GM23338 (cell line): ENCODE data around the gene TTC23. TPM values are rescaled to one million over a fixed set of nuclear protein-coding genes. Genes with fewer than 3 reads are reported as not detected.

Source experiments
- ATAC-seq: fragments of 200-7000 bp; cut with Tn5 transposase; 3 replicates; pipeline ENCODE4 v1.9.1; 2020
- DNase-seq: peaks from one replicate; pipeline ENCODE4 v3.0.0-alpha.2; 2015; ENCODE audit warnings: low spot score
- H2AFZ ChIP-seq: fragments of 200-600 bp; sonication (generic); 2 replicates; pipeline ENCODE4 v1.8.0; 2016; ENCODE audit warnings: antibody characterized with exemption, mild to moderate bottlenecking, moderate library complexity
- H3F3A ChIP-seq: fragments of 200-600 bp; sonication (generic); replicated peaks from 2 replicates; pipeline ENCODE4 v1.8.0; 2017; ENCODE audit warnings: antibody characterized with exemption, mixed run types, low read depth
- H3K27ac ChIP-seq: fragments of 200-600 bp; sonication (generic); 2 replicates; pipeline ENCODE4 v1.6.1; 2016; ENCODE audit warnings: low read depth
- H3K27me3 ChIP-seq: fragments of 200-600 bp; sonication (generic); 2 replicates; pipeline ENCODE4 v1.8.0; 2016; ENCODE audit warnings: mild to moderate bottlenecking, mixed run types, moderate library complexity; ENCODE audit not compliant: insufficient read depth
- H3K36me3 ChIP-seq: fragments of 200-600 bp; sonication (generic); 2 replicates; pipeline ENCODE4 v1.8.0; 2016; ENCODE audit warnings: mild to moderate bottlenecking; ENCODE audit not compliant: insufficient read depth
- H3K4me1 ChIP-seq: fragments of 200-600 bp; sonication (generic); 2 replicates; pipeline ENCODE4 v1.8.0; 2016; ENCODE audit warnings: mild to moderate bottlenecking, moderate library complexity; ENCODE audit not compliant: insufficient read depth
- H3K4me2 ChIP-seq: fragments of 200-600 bp; sonication (generic); 2 replicates; pipeline ENCODE4 v1.7.1; 2017; ENCODE audit warnings: mixed run types
- H3K4me3 ChIP-seq: fragments of 200-600 bp; sonication (generic); 2 replicates; pipeline ENCODE4 v1.6.1; 2016; ENCODE audit warnings: mixed run types
- H3K79me2 ChIP-seq: fragments of 200-600 bp; sonication (generic); replicated peaks from 2 replicates; pipeline ENCODE4 v1.8.0; 2017; ENCODE audit warnings: mild to moderate bottlenecking; ENCODE audit not compliant: insufficient read depth
- H3K9me2 ChIP-seq: fragments of 200-600 bp; sonication (generic); 2 replicates; pipeline ENCODE4 v1.8.0; 2017; ENCODE audit not compliant: insufficient read depth
- H4K20me1 ChIP-seq: fragments of 200-600 bp; sonication (generic); replicated peaks from 2 replicates; pipeline ENCODE4 v1.8.0; 2017; ENCODE audit warnings: mild to moderate bottlenecking; ENCODE audit not compliant: insufficient read depth
- H3K27ac Mint-ChIP-seq: 2 replicates; pipeline ENCODE4 v1.8.0; 2020; ENCODE audit warnings: inconsistent platforms, mild to moderate bottlenecking, moderate library complexity, mixed read lengths
- H3K27me3 Mint-ChIP-seq: 3 replicates; pipeline ENCODE4 v1.8.0; 2022; ENCODE audit warnings: low read depth, mild to moderate bottlenecking, moderate library complexity, mixed read lengths, inconsistent platforms; ENCODE audit not compliant: insufficient read depth, poor library complexity
- H3K36me3 Mint-ChIP-seq: 3 replicates; pipeline ENCODE4 v1.8.0; 2021; ENCODE audit warnings: low read depth, mild to moderate bottlenecking, inconsistent platforms, moderate library complexity, mixed read lengths
- H3K4me1 Mint-ChIP-seq: 3 replicates; pipeline ENCODE4 v1.8.0; 2020; ENCODE audit warnings: mild to moderate bottlenecking, inconsistent platforms, mixed read lengths
- H3K4me3 Mint-ChIP-seq: 3 replicates; pipeline ENCODE4 v1.8.0; 2021; ENCODE audit warnings: moderate library complexity, mild to moderate bottlenecking, inconsistent platforms, mixed read lengths
- H3K9me3 Mint-ChIP-seq: 3 replicates; pipeline ENCODE4 v1.8.0; 2020; ENCODE audit warnings: moderate library complexity, mild to moderate bottlenecking, inconsistent platforms, mixed read lengths
- CREB1 ChIP-seq: fragments of 250-450 bp; sonication (Bioruptor Pico); IDR thresholded peaks from 2 replicates; pipeline ENCODE4 v1.5.0; 2020; ENCODE audit warnings: low read depth, mild to moderate bottlenecking, moderate library complexity
- EZH2 ChIP-seq: fragments of 200-600 bp; sonication (generic); IDR thresholded peaks from one replicate; pipeline ENCODE4 v1.8.0; 2017; ENCODE audit warnings: antibody characterized with exemption, mild to moderate bottlenecking, low read depth; ENCODE audit not compliant: unreplicated experiment
- JUNB ChIP-seq: IDR thresholded peaks from one replicate; pipeline ENCODE4 v1.6.1; 2016; ENCODE audit warnings: antibody characterized with exemption; ENCODE audit not compliant: unreplicated experiment
- NANOG ChIP-seq: IDR thresholded peaks from 2 replicates; pipeline ENCODE4 v1.6.1; 2016; ENCODE audit warnings: antibody characterized with exemption, borderline replicate concordance
- POLR2AphosphoS5 ChIP-seq: IDR thresholded peaks from 2 replicates; pipeline ENCODE4 v1.6.1; 2016; ENCODE audit warnings: antibody characterized with exemption, low read depth
- ZNF114 ChIP-seq: fragments of 250-450 bp; sonication (Bioruptor Pico); IDR thresholded peaks from 2 replicates; pipeline ENCODE4 v1.5.0; 2020; ENCODE audit warnings: mild to moderate bottlenecking, moderate library complexity
- ZNF331 ChIP-seq: fragments of 250-450 bp; sonication (Bioruptor Pico); IDR thresholded peaks from 2 replicates; pipeline ENCODE4 v1.5.0; 2020; ENCODE audit warnings: low read depth, mild to moderate bottlenecking, moderate library complexity
- polyA plus RNA-seq: library from polyadenylated mRNA; unstranded; fragments of >200 nt; fragmentation: Nextera tagmentation; extraction: Ambion mirVana; gene quantifications from 2 replicates; pipeline ENCODE4 v1.2.1, GENCODE V29; 2016
- total RNA-seq: library from RNA; depleted of rRNA; stranded (reverse); fragments of >200 nt; shearing (Covaris generic); gene quantifications from 2 replicates; pipeline ENCODE4 v1.2.3, GENCODE V29; 2014
- TF ChIP-seq, protein P1 (sequence below): fragments of 250-450 bp; sonication (Bioruptor Pico); IDR thresholded peaks from 2 replicates; pipeline ENCODE4 v1.5.0; 2020; ENCODE audit warnings: mild to moderate bottlenecking, moderate library complexity
- TF ChIP-seq, protein P2 (sequence below): IDR thresholded peaks from one replicate; pipeline ENCODE4 v1.6.1; 2018; ENCODE audit warnings: antibody characterized with exemption; ENCODE audit not compliant: unreplicated experiment
- TF ChIP-seq, protein P3 (sequence below): IDR thresholded peaks from 2 replicates; pipeline ENCODE4 v1.6.1; 2016; ENCODE audit warnings: antibody characterized with exemption

Gene TTC23
- total and polyA plus RNA-seq, 2 experiments from 2014 or later: 6.3 to 25.2 TPM

GRCh38 chr15:99180964-99181306, 68.4 kb downstream of the TTC23 start:
- ATAC-seq (no peak), DNase-seq (no peak)
- no peaks in the 10 kb centered on the region for H4K20me1 ChIP-seq
- peaks cover 6% of the 10 kb centered on the region; the same call in 1 of the 2 replicates for H3K4me1 ChIP-seq
- TF ChIP-seq CREB1 (no peak), POLR2AphosphoS5 (no peak), JUNB (no peak), ZNF114 (CRISPR knock-in tag) (no peak), EZH2 (no peak), NANOG (no peak), ZNF331 (CRISPR knock-in tag) (no peak)
- TF ChIP-seq, protein P1, sequence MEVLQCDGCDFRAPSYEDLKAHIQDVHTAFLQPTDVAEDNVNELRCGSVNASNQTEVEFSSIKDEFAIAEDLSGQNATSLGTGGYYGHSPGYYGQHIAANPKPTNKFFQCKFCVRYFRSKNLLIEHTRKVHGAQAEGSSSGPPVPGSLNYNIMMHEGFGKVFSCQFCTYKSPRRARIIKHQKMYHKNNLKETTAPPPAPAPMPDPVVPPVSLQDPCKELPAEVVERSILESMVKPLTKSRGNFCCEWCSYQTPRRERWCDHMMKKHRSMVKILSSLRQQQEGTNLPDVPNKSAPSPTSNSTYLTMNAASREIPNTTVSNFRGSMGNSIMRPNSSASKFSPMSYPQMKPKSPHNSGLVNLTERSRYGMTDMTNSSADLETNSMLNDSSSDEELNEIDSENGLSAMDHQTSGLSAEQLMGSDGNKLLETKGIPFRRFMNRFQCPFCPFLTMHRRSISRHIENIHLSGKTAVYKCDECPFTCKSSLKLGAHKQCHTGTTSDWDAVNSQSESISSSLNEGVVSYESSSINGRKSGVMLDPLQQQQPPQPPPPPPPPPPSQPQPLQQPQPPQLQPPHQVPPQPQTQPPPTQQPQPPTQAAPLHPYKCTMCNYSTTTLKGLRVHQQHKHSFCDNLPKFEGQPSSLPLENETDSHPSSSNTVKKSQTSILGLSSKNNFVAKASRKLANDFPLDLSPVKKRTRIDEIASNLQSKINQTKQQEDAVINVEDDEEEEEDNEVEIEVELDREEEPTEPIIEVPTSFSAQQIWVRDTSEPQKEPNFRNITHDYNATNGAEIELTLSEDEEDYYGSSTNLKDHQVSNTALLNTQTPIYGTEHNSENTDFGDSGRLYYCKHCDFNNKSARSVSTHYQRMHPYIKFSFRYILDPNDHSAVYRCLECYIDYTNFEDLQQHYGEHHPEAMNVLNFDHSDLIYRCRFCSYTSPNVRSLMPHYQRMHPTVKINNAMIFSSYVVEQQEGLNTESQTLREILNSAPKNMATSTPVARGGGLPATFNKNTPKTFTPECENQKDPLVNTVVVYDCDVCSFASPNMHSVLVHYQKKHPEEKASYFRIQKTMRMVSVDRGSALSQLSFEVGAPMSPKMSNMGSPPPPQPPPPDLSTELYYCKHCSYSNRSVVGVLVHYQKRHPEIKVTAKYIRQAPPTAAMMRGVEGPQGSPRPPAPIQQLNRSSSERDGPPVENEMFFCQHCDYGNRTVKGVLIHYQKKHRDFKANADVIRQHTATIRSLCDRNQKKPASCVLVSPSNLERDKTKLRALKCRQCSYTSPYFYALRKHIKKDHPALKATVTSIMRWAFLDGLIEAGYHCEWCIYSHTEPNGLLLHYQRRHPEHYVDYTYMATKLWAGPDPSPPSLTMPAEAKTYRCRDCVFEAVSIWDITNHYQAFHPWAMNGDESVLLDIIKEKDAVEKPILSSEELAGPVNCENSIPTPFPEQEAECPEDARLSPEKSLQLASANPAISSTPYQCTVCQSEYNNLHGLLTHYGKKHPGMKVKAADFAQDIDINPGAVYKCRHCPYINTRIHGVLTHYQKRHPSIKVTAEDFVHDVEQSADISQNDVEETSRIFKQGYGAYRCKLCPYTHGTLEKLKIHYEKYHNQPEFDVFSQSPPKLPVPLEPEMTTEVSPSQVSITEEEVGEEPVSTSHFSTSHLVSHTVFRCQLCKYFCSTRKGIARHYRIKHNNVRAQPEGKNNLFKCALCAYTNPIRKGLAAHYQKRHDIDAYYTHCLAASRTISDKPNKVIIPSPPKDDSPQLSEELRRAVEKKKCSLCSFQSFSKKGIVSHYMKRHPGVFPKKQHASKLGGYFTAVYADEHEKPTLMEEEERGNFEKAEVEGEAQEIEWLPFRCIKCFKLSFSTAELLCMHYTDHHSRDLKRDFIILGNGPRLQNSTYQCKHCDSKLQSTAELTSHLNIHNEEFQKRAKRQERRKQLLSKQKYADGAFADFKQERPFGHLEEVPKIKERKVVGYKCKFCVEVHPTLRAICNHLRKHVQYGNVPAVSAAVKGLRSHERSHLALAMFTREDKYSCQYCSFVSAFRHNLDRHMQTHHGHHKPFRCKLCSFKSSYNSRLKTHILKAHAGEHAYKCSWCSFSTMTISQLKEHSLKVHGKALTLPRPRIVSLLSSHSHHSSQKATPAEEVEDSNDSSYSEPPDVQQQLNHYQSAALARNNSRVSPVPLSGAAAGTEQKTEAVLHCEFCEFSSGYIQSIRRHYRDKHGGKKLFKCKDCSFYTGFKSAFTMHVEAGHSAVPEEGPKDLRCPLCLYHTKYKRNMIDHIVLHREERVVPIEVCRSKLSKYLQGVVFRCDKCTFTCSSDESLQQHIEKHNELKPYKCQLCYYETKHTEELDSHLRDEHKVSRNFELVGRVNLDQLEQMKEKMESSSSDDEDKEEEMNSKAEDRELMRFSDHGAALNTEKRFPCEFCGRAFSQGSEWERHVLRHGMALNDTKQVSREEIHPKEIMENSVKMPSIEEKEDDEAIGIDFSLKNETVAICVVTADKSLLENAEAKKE (CRISPR knock-in tag): no peak
- TF ChIP-seq, protein P2, sequence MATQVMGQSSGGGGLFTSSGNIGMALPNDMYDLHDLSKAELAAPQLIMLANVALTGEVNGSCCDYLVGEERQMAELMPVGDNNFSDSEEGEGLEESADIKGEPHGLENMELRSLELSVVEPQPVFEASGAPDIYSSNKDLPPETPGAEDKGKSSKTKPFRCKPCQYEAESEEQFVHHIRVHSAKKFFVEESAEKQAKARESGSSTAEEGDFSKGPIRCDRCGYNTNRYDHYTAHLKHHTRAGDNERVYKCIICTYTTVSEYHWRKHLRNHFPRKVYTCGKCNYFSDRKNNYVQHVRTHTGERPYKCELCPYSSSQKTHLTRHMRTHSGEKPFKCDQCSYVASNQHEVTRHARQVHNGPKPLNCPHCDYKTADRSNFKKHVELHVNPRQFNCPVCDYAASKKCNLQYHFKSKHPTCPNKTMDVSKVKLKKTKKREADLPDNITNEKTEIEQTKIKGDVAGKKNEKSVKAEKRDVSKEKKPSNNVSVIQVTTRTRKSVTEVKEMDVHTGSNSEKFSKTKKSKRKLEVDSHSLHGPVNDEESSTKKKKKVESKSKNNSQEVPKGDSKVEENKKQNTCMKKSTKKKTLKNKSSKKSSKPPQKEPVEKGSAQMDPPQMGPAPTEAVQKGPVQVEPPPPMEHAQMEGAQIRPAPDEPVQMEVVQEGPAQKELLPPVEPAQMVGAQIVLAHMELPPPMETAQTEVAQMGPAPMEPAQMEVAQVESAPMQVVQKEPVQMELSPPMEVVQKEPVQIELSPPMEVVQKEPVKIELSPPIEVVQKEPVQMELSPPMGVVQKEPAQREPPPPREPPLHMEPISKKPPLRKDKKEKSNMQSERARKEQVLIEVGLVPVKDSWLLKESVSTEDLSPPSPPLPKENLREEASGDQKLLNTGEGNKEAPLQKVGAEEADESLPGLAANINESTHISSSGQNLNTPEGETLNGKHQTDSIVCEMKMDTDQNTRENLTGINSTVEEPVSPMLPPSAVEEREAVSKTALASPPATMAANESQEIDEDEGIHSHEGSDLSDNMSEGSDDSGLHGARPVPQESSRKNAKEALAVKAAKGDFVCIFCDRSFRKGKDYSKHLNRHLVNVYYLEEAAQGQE: no peak
- TF ChIP-seq, protein P3, sequence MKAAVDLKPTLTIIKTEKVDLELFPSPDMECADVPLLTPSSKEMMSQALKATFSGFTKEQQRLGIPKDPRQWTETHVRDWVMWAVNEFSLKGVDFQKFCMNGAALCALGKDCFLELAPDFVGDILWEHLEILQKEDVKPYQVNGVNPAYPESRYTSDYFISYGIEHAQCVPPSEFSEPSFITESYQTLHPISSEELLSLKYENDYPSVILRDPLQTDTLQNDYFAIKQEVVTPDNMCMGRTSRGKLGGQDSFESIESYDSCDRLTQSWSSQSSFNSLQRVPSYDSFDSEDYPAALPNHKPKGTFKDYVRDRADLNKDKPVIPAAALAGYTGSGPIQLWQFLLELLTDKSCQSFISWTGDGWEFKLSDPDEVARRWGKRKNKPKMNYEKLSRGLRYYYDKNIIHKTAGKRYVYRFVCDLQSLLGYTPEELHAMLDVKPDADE: no peak
- H2AFZ ChIP-seq: no peak overlapping the region
- H3K9me3 Mint-ChIP-seq: no peaks in the 10 kb centered on the region
- no peaks in the 10 kb centered on the region for H3K27me3 ChIP-seq
- no peaks in the 10 kb centered on the region for H3K36me3 ChIP-seq
- H3K4me1 Mint-ChIP-seq: peaks cover 24% of the 10 kb centered on the region
- peaks cover 2% of the 10 kb centered on the region for H3K27me3 Mint-ChIP-seq
- no peak overlapping the region for H3K4me3 ChIP-seq
- H3K9me2 ChIP-seq: no peaks in the 10 kb centered on the region
- H3K27ac ChIP-seq: no peak overlapping the region
- H3K4me2 ChIP-seq: no peak overlapping the region
- H3K79me2 ChIP-seq: no peaks in the 10 kb centered on the region
- no peak overlapping the region for H3K4me3 Mint-ChIP-seq
- no peaks in the 10 kb centered on the region for H3F3A ChIP-seq
- no peak overlapping the region for H3K27ac Mint-ChIP-seq
- H3K36me3 Mint-ChIP-seq: peaks cover 11% of the 10 kb centered on the region; the same call in 2 of the 3 replicates
